MM.1S (cell line): Measurements from ENCODE around the gene NR2E1.

Experiments
- CTCF ChIP-seq: fragments of 300-600 bp; sonication (generic); IDR thresholded peaks from 2 replicates; pipeline ENCODE4 v1.5.1; 2016; ENCODE audit warnings: antibody characterized with exemption, low read length, mixed read lengths
- EZH2 ChIP-seq: fragments of 300-600 bp; sonication (generic); optimal IDR thresholded peaks from 2 replicates; pipeline ENCODE3; 2017; ENCODE audit warnings: low read depth, mild to moderate bottlenecking, antibody characterized with exemption, low read length, mixed read lengths
- EZH2phosphoT487 ChIP-seq: fragments of 300-600 bp; sonication (generic); IDR thresholded peaks from 2 replicates; pipeline ENCODE4 v1.6.1; 2018; ENCODE audit warnings: antibody characterized with exemption, low read length

DNA sequence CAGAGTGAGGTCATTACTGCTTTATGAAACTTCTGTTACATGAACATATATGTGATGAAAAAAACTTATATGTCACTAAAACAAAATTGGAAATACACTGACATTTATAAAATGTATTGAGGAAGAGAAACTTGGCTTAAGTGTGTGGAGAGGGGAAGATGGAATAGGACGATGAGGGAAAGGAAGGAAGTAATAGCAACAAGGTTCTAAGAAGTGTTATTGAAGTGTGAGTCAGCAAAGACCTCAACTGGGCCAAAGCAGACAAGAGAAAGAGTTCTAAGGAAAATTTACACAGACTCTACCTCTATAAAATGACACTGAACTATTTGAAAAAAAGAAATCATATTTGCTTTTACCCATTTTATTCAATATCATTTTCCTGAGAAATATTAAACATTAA lies 56.7 kb downstream of the NR2E1 start:
- TF ChIP-seq CTCF (no peak), EZH2phosphoT487 (no peak), EZH2 (no peak)
